ENCODE measurements around the gene MATN4. TPM values are rescaled to one million over a fixed set of nuclear protein-coding genes. Genes with fewer than 3 reads are reported as not detected.

MATN4 gene
- total RNA-seq, 1 donor from 2014 or later, result not detected

DNA sequence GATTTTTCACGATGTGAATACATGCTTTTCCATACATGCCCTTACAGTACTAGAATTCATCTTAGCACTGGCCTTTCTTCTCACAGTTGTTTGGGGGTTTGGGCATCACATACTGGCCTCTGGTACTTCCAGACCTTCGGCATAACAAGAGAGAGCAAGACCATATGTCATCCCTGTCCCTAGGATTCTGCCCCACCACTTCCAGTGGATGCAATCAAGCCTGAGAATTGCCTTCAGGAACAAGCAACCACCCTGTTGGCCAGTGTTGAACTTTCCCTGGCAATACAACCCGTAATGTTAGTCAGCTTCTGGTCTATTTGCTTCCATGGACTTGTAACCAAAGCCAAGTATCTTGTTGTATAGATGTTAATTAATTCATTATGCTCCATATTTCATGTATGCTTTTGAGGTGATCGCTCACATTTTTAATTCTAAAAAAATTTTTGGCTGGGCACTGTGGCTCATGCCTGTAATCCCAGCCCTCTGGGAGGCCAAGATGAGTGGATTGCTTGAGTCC is 38.3 kb downstream of the MATN4 start:
- Mint-ChIP-seq H3K4me3 (ENCODE audit: low read depth) (no peak overlapping the region), H3K36me3 (ENCODE audit: insufficient read depth) (no peaks in the 10 kb centered on the region), H3K9me3 (ENCODE audit: low read depth) (no peaks in the 10 kb centered on the region), H3K27ac (no peak overlapping the region), H3K27me3 (peaks cover 17% of the 10 kb centered on the region), H3K4me1 (ENCODE audit: low read depth) (no peaks in the 10 kb centered on the region)
- no peak for DNase-seq (ENCODE audit: low spot score, unreplicated experiment)
- TF ChIP-seq, protein P1, sequence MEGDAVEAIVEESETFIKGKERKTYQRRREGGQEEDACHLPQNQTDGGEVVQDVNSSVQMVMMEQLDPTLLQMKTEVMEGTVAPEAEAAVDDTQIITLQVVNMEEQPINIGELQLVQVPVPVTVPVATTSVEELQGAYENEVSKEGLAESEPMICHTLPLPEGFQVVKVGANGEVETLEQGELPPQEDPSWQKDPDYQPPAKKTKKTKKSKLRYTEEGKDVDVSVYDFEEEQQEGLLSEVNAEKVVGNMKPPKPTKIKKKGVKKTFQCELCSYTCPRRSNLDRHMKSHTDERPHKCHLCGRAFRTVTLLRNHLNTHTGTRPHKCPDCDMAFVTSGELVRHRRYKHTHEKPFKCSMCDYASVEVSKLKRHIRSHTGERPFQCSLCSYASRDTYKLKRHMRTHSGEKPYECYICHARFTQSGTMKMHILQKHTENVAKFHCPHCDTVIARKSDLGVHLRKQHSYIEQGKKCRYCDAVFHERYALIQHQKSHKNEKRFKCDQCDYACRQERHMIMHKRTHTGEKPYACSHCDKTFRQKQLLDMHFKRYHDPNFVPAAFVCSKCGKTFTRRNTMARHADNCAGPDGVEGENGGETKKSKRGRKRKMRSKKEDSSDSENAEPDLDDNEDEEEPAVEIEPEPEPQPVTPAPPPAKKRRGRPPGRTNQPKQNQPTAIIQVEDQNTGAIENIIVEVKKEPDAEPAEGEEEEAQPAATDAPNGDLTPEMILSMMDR (IDR thresholded peaks at IDR 0.05; ENCODE audit: unreplicated experiment), result no peak

DNA sequence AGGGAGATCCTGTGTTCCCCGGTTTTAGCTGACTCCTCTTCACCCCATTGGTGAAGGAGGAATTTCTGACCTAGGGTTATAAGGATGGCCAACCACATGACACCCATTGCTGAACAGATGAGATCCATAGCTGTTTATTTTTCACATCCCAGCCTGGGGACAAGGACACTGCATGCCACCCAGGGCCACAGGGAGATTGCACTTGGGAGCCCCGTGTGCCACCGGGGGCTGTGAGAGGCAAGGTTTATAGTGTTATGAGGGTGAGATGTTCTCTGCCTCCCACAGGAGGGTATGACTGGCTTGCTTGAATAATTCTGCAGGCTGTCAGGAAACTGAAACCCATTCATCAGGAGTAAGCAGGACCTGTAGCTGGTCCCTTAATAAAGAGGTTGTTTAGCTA is 39.0 kb downstream of the MATN4 start:
- no peaks in the 10 kb centered on the region for H3K4me1 Mint-ChIP-seq (ENCODE audit: low read depth)
- H3K4me3 Mint-ChIP-seq (ENCODE audit: low read depth), result no peak overlapping the region
- no peaks in the 10 kb centered on the region for H3K36me3 Mint-ChIP-seq (ENCODE audit: insufficient read depth)
- TF ChIP-seq, protein P1 (IDR thresholded peaks at IDR 0.05; ENCODE audit: unreplicated experiment), result no peak
- H3K27ac Mint-ChIP-seq, result no peak overlapping the region
- H3K9me3 Mint-ChIP-seq (ENCODE audit: low read depth), result no peaks in the 10 kb centered on the region
- H3K27me3 Mint-ChIP-seq, result peaks cover 17% of the 10 kb centered on the region
- DNase-seq (ENCODE audit: low spot score, unreplicated experiment), result no peak

DNA sequence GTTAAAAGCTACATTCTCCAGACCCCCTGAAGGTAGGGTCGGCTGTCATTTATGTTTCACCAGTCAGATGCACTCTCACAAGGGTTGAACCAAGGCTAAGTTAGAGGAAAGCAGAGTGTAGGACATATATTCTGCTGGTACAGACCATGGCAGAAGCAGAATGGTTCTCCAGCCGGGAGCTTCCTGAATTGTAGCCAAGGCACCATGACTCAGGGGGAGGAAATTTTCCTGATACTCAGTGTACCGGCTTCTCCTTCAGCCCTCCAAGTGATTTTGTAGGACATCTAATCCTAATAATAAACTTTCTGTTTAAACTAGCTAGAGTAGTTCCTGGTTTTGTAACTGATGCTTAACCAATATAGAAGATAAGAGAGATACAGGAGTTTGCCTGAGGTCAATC is 39.6 kb downstream of the MATN4 start:
- Mint-ChIP-seq H3K4me1 (ENCODE audit: low read depth) (no peaks in the 10 kb centered on the region), H3K9me3 (ENCODE audit: low read depth) (no peaks in the 10 kb centered on the region), H3K4me3 (ENCODE audit: low read depth) (no peak overlapping the region), H3K27me3 (peaks cover 14% of the 10 kb centered on the region), H3K36me3 (ENCODE audit: insufficient read depth) (no peaks in the 10 kb centered on the region), H3K27ac (no peak overlapping the region)
- DNase-seq (ENCODE audit: low spot score, unreplicated experiment), result no peak
- TF ChIP-seq, protein P1 (IDR thresholded peaks at IDR 0.05; ENCODE audit: unreplicated experiment), result no peak

DNA sequence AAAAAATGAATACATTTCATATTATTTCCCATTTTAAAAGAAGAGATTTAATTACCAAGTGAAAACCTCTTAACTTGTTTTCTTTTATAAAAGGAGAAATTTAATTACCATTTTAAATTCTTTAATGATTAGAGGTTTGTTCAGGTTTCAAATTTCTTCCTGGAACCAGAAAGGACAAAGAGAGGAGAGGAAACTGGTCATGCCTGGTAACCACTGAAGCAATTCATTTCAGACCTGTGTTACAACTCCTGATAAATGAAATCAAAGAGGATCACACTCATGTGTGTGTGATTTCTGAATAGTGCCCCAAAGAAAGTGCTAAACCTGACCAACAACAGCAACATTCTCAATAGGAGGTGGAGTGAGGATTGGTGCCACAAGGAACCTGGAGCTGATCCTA is 41.1 kb downstream of the MATN4 start:
- no peaks in the 10 kb centered on the region for H3K9me3 Mint-ChIP-seq (ENCODE audit: low read depth)
- no peaks in the 10 kb centered on the region for H3K36me3 Mint-ChIP-seq (ENCODE audit: insufficient read depth)
- DNase-seq (ENCODE audit: low spot score, unreplicated experiment), result no peak
- peaks cover 14% of the 10 kb centered on the region for H3K27me3 Mint-ChIP-seq
- no peaks in the 10 kb centered on the region for H3K4me1 Mint-ChIP-seq (ENCODE audit: low read depth)
- TF ChIP-seq, protein P1 (IDR thresholded peaks at IDR 0.05; ENCODE audit: unreplicated experiment), result no peak
- H3K27ac Mint-ChIP-seq, result no peak overlapping the region
- no peak overlapping the region for H3K4me3 Mint-ChIP-seq (ENCODE audit: low read depth)

DNA sequence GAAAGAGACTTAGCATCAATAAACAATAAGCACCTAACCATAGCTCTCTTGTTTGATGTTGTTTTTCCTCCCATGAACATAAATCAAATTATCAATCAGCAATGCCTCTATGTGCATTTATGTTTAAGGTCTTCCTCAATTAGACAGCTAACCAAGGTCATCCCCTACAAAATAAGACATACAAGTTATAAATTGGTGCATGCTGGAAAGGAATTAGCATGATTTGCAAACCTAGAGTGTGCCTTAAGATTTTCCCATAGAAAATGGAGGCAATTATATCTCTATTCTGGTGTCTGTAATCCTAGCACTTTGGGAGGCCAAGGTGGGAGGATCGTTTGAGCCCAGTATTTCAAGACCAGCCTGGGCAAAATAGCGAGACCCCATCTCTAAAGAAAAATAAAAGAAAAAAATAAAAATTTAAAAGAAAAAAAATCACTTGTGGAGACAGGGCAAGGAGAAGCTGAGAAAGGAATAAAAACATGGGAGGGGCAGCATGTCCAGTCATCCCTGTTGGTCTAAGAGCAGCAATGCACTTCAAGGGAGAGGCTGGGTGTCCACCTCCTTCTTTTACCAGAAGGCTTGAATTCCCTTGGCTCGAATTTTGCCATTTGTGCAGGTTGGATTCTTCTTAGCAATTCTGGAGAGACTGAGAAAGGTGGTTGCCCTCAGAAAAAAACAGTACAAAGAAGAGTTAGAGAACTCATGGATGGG is 44.4 kb downstream of the MATN4 start:
- peaks cover 27% of the 10 kb centered on the region for H3K27me3 Mint-ChIP-seq
- H3K9me3 Mint-ChIP-seq (ENCODE audit: low read depth), result no peaks in the 10 kb centered on the region
- no peaks in the 10 kb centered on the region for H3K36me3 Mint-ChIP-seq (ENCODE audit: insufficient read depth)

More for the DNA sequence above, 44.4 kb downstream of the MATN4 start:
- Mint-ChIP-seq H3K4me1 (ENCODE audit: low read depth) (no peaks in the 10 kb centered on the region), H3K4me3 (ENCODE audit: low read depth) (no peak overlapping the region), H3K27ac (no peak overlapping the region)
- DNase-seq (ENCODE audit: low spot score, unreplicated experiment), result no peak
- TF ChIP-seq, protein P1 (IDR thresholded peaks at IDR 0.05; ENCODE audit: unreplicated experiment), result no peak
